ENCODE results near the gene PKNOX2.

PKNOX2 gene

DNA sequence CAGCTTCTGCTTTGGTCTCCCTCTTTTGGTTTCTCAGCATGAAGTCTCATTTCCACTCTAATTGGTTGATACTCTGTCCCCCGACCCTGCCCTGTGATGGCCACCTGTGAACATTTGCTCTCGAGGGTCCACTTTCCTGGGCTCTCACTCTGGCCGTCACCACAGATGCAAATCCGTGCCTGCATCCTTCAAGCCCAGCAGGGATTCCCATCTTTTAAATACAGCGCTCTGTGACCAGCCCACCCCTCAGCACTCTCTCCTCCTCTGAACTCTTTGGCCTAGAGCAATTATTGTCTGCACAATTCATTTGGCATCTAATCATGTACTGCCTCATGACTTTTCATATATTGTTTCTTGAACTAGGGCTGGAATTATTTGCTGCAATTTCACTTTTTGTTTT is 26.0 kb downstream of the PKNOX2 start:
- no peak overlapping the region for H3K4me3 ChIP-seq (ENCODE audit: low read depth, low read length)
- TF ChIP-seq, protein P1, sequence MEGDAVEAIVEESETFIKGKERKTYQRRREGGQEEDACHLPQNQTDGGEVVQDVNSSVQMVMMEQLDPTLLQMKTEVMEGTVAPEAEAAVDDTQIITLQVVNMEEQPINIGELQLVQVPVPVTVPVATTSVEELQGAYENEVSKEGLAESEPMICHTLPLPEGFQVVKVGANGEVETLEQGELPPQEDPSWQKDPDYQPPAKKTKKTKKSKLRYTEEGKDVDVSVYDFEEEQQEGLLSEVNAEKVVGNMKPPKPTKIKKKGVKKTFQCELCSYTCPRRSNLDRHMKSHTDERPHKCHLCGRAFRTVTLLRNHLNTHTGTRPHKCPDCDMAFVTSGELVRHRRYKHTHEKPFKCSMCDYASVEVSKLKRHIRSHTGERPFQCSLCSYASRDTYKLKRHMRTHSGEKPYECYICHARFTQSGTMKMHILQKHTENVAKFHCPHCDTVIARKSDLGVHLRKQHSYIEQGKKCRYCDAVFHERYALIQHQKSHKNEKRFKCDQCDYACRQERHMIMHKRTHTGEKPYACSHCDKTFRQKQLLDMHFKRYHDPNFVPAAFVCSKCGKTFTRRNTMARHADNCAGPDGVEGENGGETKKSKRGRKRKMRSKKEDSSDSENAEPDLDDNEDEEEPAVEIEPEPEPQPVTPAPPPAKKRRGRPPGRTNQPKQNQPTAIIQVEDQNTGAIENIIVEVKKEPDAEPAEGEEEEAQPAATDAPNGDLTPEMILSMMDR (IDR thresholded peaks at IDR 0.05; ENCODE audit: borderline replicate concordance, insufficient read depth, low read depth, low read length), result no peak

GRCh38 chr11:125192183-125192582 is 27.6 kb downstream of the PKNOX2 start:
- TF ChIP-seq, protein P1 (IDR thresholded peaks at IDR 0.05; ENCODE audit: borderline replicate concordance, insufficient read depth, low read depth, low read length), result no peak

DNA sequence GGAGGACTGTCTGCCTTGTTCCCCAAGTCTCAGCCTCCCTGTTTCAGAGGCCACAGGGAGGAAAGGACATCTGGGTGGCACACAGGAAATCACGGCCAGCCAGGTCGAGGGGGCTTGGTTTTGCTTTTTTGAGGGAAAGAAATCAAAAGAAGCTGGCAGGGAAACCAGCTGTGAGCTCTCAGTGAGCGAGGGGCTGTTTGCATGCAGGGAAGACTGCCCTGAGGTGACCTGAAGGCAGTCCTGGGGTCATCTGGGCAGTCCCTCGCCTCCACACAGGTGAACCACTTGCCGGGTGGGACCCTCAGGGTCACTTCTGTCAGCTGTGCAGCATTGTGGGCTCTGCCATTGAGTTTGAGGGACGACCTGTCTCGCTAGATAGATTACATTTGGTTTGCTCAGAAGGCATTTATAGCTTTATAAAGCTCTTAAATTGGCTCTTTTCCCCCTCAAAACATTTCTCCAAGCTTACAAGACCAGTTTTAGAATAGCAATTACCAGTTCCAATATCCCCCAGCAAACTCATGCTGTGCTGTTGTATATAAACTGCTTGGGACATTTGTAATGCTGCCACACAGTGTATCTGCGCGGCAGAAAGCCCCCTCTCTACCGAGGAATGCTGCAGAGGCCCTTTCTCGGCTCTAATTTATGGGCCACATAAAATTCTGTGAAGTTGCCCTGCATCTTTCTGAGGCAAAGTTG is 28.3 kb downstream of the PKNOX2 start:
- TF ChIP-seq, protein P1 (IDR thresholded peaks at IDR 0.05; ENCODE audit: borderline replicate concordance, insufficient read depth, low read depth, low read length), result no peak

More at GRCh38 chr11:125192183-125192582, 27.6 kb downstream of the PKNOX2 start:
- H3K4me3 ChIP-seq (ENCODE audit: low read depth, low read length), result no peak overlapping the region

DNA sequence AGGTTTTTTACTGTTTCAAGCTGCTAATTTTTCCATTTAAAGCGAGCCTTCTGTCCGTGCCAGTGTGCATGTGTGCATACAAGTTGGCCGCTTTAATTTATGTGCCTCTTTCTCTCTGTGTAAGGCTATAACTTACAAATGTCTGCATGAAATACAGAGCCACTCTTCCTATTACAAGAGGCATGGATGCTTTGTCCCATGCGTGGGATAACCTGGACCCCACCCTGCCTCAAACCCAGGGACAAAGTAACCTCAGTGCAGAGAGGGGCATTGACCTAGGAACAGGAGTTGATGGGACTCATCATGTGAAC is 28.8 kb downstream of the PKNOX2 start:
- no peak overlapping the region for H3K4me3 ChIP-seq (ENCODE audit: low read depth, low read length)
- TF ChIP-seq, protein P1 (IDR thresholded peaks at IDR 0.05; ENCODE audit: borderline replicate concordance, insufficient read depth, low read depth, low read length), result no peak

More for the DNA sequence above, 28.3 kb downstream of the PKNOX2 start:
- no peak overlapping the region for H3K4me3 ChIP-seq (ENCODE audit: low read depth, low read length)

- TF ChIP-seq, protein P1 (IDR thresholded peaks at IDR 0.05; ENCODE audit: borderline replicate concordance, insufficient read depth, low read depth, low read length), result no peak
Measured at GRCh38 chr11:125193841-125194240, 29.3 kb downstream of the PKNOX2 start.

DNA sequence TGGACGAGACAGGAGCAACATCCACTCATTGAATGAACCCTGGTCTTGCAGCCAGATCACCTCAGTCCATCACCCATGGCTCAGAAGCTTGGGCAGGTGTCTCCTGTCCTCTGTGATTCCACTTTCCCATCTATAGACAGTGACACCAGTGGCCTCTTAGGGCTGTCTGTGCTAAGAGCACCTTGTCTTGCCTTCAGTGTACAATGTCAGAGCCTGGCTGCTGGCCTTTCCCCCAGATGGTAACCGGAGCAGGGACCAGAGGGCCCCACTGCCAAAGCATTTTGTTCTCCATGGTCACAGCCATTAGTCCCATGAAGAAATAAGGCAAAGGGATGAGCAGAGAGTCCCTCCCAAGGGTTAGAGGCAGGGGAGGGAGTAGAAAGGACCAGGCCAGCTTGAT is 35.4 kb downstream of the PKNOX2 start:
- TF ChIP-seq, protein P1 (IDR thresholded peaks at IDR 0.05; ENCODE audit: borderline replicate concordance, insufficient read depth, low read depth, low read length), result no peak
- no peak overlapping the region for H3K4me3 ChIP-seq (ENCODE audit: low read depth, low read length)

More at GRCh38 chr11:125193841-125194240, 29.3 kb downstream of the PKNOX2 start:
- H3K4me3 ChIP-seq (ENCODE audit: low read depth, low read length), result no peak overlapping the region

DNA sequence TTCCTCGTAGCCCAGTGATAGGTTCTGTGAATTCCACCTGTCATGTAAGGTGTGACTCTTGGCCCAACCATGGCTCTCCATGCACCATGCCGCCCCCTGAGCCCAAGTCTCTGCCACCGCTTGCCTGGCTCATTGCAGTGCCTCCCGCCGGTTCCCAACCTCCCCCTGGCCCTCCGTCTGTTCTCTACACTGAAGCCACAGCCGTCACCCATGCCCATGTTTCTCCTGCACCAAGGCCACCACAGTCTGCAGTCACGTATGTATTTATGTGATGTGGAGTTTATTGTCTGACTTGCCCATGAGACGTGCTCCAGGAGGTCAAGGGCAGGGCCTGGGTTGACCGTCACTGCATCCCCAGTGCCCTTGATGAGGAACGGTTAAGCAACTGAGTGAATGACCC is 35.9 kb downstream of the PKNOX2 start:
- TF ChIP-seq, protein P1 (IDR thresholded peaks at IDR 0.05; ENCODE audit: borderline replicate concordance, insufficient read depth, low read depth, low read length), result no peak
- H3K4me3 ChIP-seq (ENCODE audit: low read depth, low read length), result no peak overlapping the region

Data from GM12875 (cell line).